HEK293T (cell line): ENCODE measurements around the gene PTPRD.

Source experiments
- CTCF ChIA-PET: fragments of 350-600 bp; formaldehyde crosslinking; extraction: SDS; loops from one replicate; lab custom pipeline; 2021; ENCODE audit warnings: antibody characterized with exemption, inconsistent platforms; lab: Yijun Ruan, JAX
- POLR2A ChIA-PET: fragments of 350-600 bp; formaldehyde crosslinking; extraction: SDS; loops from one replicate; lab custom pipeline; 2020; ENCODE audit warnings: antibody characterized with exemption, inconsistent platforms; lab: Yijun Ruan, JAX
- DNase-seq: peaks from one replicate; pipeline ENCODE4 v3.0.0; 2012; ENCODE audit warnings: mixed read lengths; ENCODE audit errors: extremely low spot score
- ARNT ChIP-seq: fragments of 450-650 bp; IDR thresholded peaks from 2 replicates; pipeline ENCODE4 v1.6.1; 2017; ENCODE audit warnings: mild to moderate bottlenecking
- BHLHE40 ChIP-seq: fragments of 450-650 bp; IDR thresholded peaks from 2 replicates; pipeline ENCODE4 v1.6.1; 2016; ENCODE audit warnings: mild to moderate bottlenecking, moderate library complexity, borderline replicate concordance
- CTBP1 ChIP-seq: fragments of 450-650 bp; IDR thresholded peaks from 2 replicates; pipeline ENCODE4 v1.6.1; 2016; ENCODE audit warnings: borderline replicate concordance
- ELF4 ChIP-seq: fragments of 450-650 bp; IDR thresholded peaks from 2 replicates; pipeline ENCODE4 v1.6.1; 2017; ENCODE audit warnings: antibody characterized with exemption
- FOXA1 ChIP-seq: fragments of 450-650 bp; IDR thresholded peaks from 2 replicates; pipeline ENCODE4 v1.6.1; 2016; ENCODE audit warnings: mild to moderate bottlenecking
- FOXK2 ChIP-seq: fragments of 450-650 bp; IDR thresholded peaks from 2 replicates; pipeline ENCODE4 v1.6.1; 2016; ENCODE audit warnings: mild to moderate bottlenecking
- FOXM1 ChIP-seq: fragments of 450-650 bp; IDR thresholded peaks from 2 replicates; pipeline ENCODE4 v1.6.1; 2017; ENCODE audit warnings: mild to moderate bottlenecking, borderline replicate concordance
- HDGF ChIP-seq: fragments of 450-650 bp; IDR thresholded peaks from 2 replicates; pipeline ENCODE4 v1.6.1; 2017; ENCODE audit warnings: antibody characterized with exemption, borderline replicate concordance
- L3MBTL2 ChIP-seq: fragments of 450-650 bp; conservative IDR thresholded peaks from 2 replicates; pipeline ENCODE4 v1.6.1; 2016; ENCODE audit warnings: mild to moderate bottlenecking
- LEF1 ChIP-seq: fragments of 450-650 bp; IDR thresholded peaks from 2 replicates; pipeline ENCODE4 v1.6.1; 2017; ENCODE audit warnings: mild to moderate bottlenecking, borderline replicate concordance
- NFRKB ChIP-seq: fragments of 450-650 bp; IDR thresholded peaks from 2 replicates; pipeline ENCODE4 v1.6.1; 2016; ENCODE audit warnings: mild to moderate bottlenecking, moderate library complexity
- SP1 ChIP-seq: fragments of 450-650 bp; IDR thresholded peaks from 2 replicates; pipeline ENCODE4 v1.6.1; 2017
- SUZ12 ChIP-seq: fragments of 450-650 bp; IDR thresholded peaks from 2 replicates; pipeline ENCODE4 v1.6.1; 2016; ENCODE audit warnings: mild to moderate bottlenecking
- TARDBP ChIP-seq: fragments of 450-650 bp; IDR thresholded peaks from 2 replicates; pipeline ENCODE4 v1.6.1; 2016
- ZNF384 ChIP-seq: fragments of 450-650 bp; IDR thresholded peaks from 2 replicates; pipeline ENCODE4 v1.6.1; 2016
- TF ChIP-seq, protein P1 (sequence below): fragments of 450-650 bp; IDR thresholded peaks from 2 replicates; pipeline ENCODE4 v1.6.1; 2016

Gene PTPRD

DNA sequence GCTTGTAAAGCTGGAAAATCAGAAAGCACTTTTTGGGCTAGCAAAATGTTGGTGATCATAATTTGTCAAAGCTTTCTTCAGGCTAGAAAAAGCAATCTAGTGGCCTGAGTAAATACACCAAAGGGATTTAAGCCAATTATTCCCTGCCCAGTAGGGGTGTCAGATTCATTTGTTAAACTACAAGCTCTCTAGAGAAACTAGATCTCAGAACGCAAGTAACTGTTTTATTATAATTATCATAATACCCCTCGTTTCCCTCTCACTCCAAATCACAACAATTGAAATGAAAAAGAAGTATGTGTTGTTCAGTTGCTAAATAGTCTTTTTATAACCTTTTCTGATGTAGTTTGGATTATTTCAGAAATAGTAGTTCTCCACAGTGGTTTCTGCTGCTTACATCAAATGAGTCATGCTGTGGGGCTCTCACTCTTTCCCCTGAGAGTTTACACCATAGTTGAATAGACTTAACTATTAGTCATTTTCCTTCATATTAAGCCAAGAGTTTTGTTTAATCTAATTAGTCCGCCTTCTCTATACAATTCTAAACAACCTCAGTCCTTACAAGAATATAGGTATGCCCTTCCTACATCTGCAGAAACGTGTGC is 1894.6 kb downstream of the PTPRD start:
- POLR2A ChIA-PET, result no interaction called here
- CTCF ChIA-PET, result no interaction called here

DNA sequence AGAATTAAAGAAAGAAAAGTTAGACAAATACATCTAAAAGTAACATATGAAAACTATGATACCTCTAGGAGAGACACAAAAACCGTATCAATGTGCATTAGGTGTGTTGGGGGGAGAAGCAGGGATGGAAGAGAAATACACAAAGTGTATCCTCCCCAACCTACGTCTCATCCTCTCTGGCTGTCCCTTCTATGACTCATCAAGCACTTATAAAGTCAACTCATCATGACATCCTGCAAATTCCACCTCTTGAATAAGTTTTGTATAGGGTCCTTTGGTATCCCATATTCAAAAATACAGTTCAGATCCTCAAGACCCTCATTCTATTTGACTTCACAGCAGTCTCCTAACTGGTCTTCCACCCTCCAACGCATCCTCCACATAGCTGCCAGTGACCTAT is 1895.7 kb downstream of the PTPRD start:
- CTCF ChIA-PET, result no interaction called here
- DNase-seq, result no peak
- POLR2A ChIA-PET, result no interaction called here
- TF ChIP-seq SP1 (no peak), SUZ12 (no peak), FOXA1 (no peak), ELF4 (no peak), ZNF384 (no peak), LEF1 (no peak), FOXM1 (no peak), TARDBP (no peak), HDGF (no peak)
- TF ChIP-seq, protein P1, sequence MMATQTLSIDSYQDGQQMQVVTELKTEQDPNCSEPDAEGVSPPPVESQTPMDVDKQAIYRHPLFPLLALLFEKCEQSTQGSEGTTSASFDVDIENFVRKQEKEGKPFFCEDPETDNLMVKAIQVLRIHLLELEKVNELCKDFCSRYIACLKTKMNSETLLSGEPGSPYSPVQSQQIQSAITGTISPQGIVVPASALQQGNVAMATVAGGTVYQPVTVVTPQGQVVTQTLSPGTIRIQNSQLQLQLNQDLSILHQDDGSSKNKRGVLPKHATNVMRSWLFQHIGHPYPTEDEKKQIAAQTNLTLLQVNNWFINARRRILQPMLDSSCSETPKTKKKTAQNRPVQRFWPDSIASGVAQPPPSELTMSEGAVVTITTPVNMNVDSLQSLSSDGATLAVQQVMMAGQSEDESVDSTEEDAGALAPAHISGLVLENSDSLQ, result no peak

More for the DNA sequence above, 1894.6 kb downstream of the PTPRD start:
- DNase-seq, result no peak
- TF ChIP-seq TARDBP, result no peak

- no peak for DNase-seq
- ChIA-PET POLR2A (no interaction called here), CTCF (no interaction called here)
- TF ChIP-seq TARDBP, result no peak
- TF ChIP-seq CTBP1, result no peak
- TF ChIP-seq FOXK2, result no peak
- no peak for TF ChIP-seq ZNF384
- no peak for TF ChIP-seq NFRKB
- no peak for TF ChIP-seq FOXM1
- TF ChIP-seq BHLHE40, result no peak
- TF ChIP-seq L3MBTL2, result no peak
- TF ChIP-seq SUZ12, result no peak
- no peak for TF ChIP-seq LEF1
- TF ChIP-seq ARNT, result no peak
- no peak for TF ChIP-seq ELF4
- TF ChIP-seq, protein P1, result no peak
Observed at GRCh38 chr9:8715788-8716187, 1897.0 kb downstream of the PTPRD start.

- ChIA-PET POLR2A (no interaction called here), CTCF (no interaction called here)
- TF ChIP-seq BHLHE40 (no peak), SP1 (no peak), ELF4 (no peak), L3MBTL2 (no peak), ARNT (no peak), CTBP1 (no peak), FOXA1 (no peak), LEF1 (no peak)
- TF ChIP-seq, protein P1, result no peak
- no peak for DNase-seq
Observed at GRCh38 chr9:8713811-8714165, 1899.0 kb downstream of the PTPRD start.

DNA sequence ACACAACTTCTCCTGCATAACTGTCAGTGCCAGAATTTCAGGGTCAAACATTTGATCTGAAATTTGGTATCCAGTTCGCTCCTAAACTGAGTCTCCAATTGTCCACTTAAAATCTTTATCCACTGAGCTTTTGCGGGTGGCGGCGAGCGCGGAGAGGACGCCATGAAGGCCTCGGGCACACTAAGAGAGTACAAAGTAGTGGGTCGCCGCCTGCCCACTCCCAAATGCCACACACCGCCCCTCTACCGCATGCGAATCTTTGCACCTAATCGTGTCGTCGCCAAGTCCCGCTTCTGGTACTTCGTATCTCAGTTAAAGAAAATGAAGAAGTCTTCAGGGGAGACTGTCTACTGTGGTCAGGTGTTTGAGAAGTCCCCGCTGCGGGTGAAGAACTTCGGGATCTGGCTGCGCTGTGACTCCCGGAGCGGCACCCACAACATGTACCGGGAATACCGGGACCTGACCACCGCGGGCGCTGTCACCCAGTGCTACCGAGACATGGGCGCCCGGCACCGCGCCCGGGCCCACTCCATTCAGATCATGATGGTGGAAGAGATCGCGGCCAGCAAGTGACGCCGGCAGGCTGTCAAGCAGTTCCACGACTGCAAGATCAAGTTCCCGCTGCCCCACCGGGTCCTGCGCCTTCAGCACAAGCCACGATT is 1899.5 kb downstream of the PTPRD start:
- ChIA-PET POLR2A (no interaction called here), CTCF (no interaction called here)
- TF ChIP-seq L3MBTL2 (no peak), HDGF (no peak), SUZ12 (no peak), SP1 (no peak), FOXA1 (no peak), ARNT (no peak), TARDBP (no peak), NFRKB (no peak), FOXK2 (no peak), LEF1 (no peak), CTBP1 (no peak), BHLHE40 (no peak), ZNF384 (no peak), ELF4 (no peak), FOXM1 (no peak)
- TF ChIP-seq, protein P1, result no peak
- DNase-seq, result no peak

- POLR2A ChIA-PET, result no interaction called here
Observed at GRCh38 chr9:8709731-8710130, 1903.1 kb downstream of the PTPRD start.

More at GRCh38 chr9:8709731-8710130, 1903.1 kb downstream of the PTPRD start:
- TF ChIP-seq, protein P1, result no peak
- no peak for TF ChIP-seq FOXM1
- no peak for DNase-seq
- CTCF ChIA-PET, result no interaction called here
